Activated T-helper 1 cell treated with anti-CD3 and anti-CD28 coated beads, Interleukin-12 subunit alpha, Interleukin-12 subunit beta, Interleukin-2, Interleukin-4 antibody, amounts not matched to agents 30 ng/mL and 10 ng/mL and 1 ng/mL, durations not matched to agents 14 hours and 24 hours and 36 hours (primary cell): ENCODE data around the gene PNLDC1. TPM values are rescaled to one million over a fixed set of nuclear protein-coding genes. Genes with fewer than 3 reads are reported as not detected.
"Not testable (repeated sequence)": the region's sequence is repeated elsewhere in the genome, so short reads cannot be mapped to it uniquely, and the experiment has no call there.

Experiments
- DNase-seq: peaks from one replicate; pipeline ENCODE4 v3.0.0; 2021; ENCODE audit warnings: low spot score
- H3K27ac Mint-ChIP-seq: one replicate; pipeline ENCODE4 v1.8.0; 2021; ENCODE audit warnings: mild to moderate bottlenecking, mixed read lengths
- H3K27me3 Mint-ChIP-seq: one replicate; pipeline ENCODE4 v1.8.0; 2022; ENCODE audit warnings: mild to moderate bottlenecking, moderate library complexity, mixed read lengths; ENCODE audit not compliant: insufficient read depth
- H3K36me3 Mint-ChIP-seq: one replicate; pipeline ENCODE4 v1.8.0; 2021; ENCODE audit warnings: low read depth, mixed read lengths
- H3K4me1 Mint-ChIP-seq: one replicate; pipeline ENCODE4 v1.8.0; 2021; ENCODE audit warnings: low read depth, mixed read lengths
- H3K4me3 Mint-ChIP-seq: one replicate; pipeline ENCODE4 v1.8.0; 2021; ENCODE audit warnings: mild to moderate bottlenecking, moderate library complexity, mixed read lengths
- H3K9me3 Mint-ChIP-seq: one replicate; pipeline ENCODE4 v1.8.0; 2021; ENCODE audit warnings: mixed read lengths
- intact Hi-C: fragments of 100-400 bp; cut with micrococcal nuclease; formaldehyde crosslinking; loops from one replicate; pipeline ENCODE4 v1.15.1; 2024
- total RNA-seq: library from RNA; stranded (reverse); gene quantifications from 2 replicates; pipeline ENCODE4 v1.2.3, GENCODE V29; 2022

Gene PNLDC1
- total RNA-seq, 1 donor from 2014 or later: 0.78 TPM

DNA sequence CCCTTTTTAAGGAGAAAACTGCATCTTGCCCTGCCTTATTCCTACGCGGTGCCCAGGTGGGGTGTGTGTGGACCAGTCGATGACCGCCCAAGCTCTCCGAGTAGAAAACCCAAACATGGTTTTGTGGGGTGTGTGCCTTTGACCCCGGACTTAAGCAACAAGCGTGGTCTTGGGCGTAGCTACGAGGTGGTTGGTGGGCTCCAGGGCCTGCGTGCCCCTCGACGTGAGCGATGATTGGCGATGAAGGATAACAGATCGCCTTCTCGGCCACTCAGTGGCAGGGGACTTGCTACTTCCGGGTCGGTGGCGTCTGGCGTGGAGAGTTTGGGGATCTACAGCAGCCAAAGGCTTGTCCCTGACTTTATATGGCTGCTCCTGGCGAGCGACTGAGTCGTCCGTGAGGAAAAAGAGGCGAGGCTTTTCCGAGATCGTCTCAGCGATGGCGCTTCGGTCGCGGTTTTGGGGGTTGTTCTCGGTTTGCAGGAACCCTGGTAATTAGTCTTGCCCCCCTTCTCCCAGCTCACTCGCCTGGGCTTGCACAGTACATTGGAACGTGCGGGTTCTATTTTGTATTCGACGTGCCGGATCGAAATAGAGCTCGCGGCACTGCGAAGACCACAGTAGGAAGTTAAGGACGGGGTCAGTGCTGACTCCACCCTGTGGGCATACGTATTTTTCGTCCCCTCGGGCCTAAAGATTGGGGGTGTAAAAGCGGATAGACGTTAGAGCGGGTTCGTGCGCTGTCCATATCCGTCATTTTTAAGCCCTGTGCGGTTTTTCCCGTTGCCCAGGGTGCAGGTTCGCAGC is 9.7 kb upstream of the PNLDC1 start, which contains the start of gene MRPL18:
Gene MRPL18 (plus strand): TSS at position 319 of the 807 bp plus-strand sequence. CDS start 121 bp downstream, at position 440.
- DNase-seq: peak; percentile 87
- Mint-ChIP-seq H3K27me3 (no peaks in the 10 kb centered on the region), H3K4me3 (peak within 1 kb of the TSS; percentile 96), H3K4me1 (peaks cover 61% of the 10 kb centered on the region), H3K27ac (peak within 1 kb of the TSS; percentile 98), H3K9me3 (no peaks in the 10 kb centered on the region), H3K36me3 (peaks cover 56% of the 10 kb centered on the region)
- intact Hi-C loops: loop anchor here (1.0 to 10.0 kb wide), 6 partner anchors 141 to 683 kb away; no protein-coding TSS in a partner anchor

DNA sequence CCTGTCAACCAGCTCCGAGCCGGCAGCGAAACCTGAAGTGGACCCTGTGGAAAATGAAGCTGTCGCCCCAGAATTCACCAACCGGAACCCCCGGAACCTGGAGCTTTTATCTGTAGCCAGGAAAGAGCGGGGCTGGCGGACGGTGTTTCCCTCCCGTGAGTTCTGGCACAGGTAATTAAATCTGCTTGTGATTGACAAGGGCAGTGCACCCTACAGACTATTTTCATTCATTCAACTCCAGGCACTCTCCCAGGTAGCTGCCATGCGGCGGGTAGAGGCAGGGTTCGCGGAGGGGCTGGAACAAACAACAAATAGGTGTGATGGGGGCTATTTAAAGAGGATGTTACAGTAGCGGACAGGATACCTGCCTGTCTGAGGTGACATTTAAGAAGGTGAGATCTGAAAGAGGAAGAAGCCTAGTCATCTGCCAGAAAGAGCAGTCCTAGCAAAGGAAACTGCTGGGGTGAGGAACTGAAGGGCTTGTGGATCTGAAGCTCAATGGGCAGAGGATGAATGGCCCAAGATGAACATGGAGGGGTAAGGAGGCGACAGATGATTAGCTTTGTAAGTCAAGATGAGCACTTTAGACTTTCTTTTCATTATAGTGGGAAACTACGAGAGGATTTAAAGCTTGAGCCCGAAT is 9.0 kb upstream of the PNLDC1 start:
- peaks cover 54% of the 10 kb centered on the region for H3K4me1 Mint-ChIP-seq
- H3K4me3 Mint-ChIP-seq: peak overlapping the region; percentile 96
- intact Hi-C loops: loop anchor here (1.0 to 10.0 kb wide), 6 partner anchors 140 to 684 kb away; no protein-coding TSS in a partner anchor
- H3K27ac Mint-ChIP-seq: peak overlapping the region; percentile 98
- no peaks in the 10 kb centered on the region for H3K27me3 Mint-ChIP-seq
- no peaks in the 10 kb centered on the region for H3K9me3 Mint-ChIP-seq
- no peak for DNase-seq
- peaks cover 51% of the 10 kb centered on the region for H3K36me3 Mint-ChIP-seq

DNA sequence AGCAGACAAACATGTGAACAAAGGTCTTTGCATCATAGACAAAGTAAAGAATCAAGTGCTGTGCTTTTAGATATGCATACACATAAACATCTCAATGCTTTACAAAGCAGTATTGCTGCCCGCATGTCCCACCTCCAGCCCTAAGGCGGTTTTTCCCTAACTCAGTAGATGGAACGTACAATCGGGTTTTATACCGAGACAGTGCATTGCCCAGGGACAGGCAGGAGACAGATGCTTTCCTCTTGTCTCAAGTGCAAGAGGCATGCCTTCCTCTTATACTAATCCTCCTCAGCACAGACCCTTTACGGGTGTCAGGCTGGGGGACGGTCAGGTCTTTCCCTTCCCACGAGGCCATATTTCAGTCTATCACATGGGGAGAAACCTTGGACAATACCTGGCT is 5.1 kb upstream of the PNLDC1 start:
- H3K36me3 Mint-ChIP-seq: peaks cover 56% of the 10 kb centered on the region
- H3K27me3 Mint-ChIP-seq, DNase-seq, H3K4me3 Mint-ChIP-seq, H3K27ac Mint-ChIP-seq, H3K9me3 Mint-ChIP-seq: not testable (repeated sequence)
- peaks cover 47% of the 10 kb centered on the region for H3K4me1 Mint-ChIP-seq
- intact Hi-C loops: loop anchor here (5.0 to 10.0 kb wide), 2 partner anchors 430 to 688 kb away; no protein-coding TSS in a partner anchor

DNA sequence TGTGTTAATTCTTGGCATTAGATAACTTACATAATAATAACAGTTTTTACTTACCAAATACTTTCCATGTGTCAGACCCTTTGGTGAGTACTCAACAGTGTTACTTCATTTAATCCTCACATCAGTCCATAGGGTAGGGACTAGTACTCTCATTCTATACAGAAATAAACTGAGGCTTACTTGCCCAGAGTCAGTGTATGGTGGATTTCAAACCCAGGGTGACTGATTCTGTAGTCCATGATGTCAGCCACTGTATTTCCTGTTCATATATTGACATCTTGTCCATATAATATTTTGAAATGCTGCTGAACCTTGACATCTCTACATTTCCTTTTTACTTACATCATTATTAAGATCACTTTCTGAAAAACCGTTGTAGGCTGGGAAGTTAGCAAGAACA is 2.5 kb upstream of the PNLDC1 start:
- Mint-ChIP-seq H3K36me3 (peaks cover 41% of the 10 kb centered on the region), H3K9me3 (no peaks in the 10 kb centered on the region), H3K4me3 (no peak overlapping the region), H3K27me3 (no peaks in the 10 kb centered on the region), H3K4me1 (peaks cover 29% of the 10 kb centered on the region), H3K27ac (no peak overlapping the region)
- DNase-seq: no peak
- intact Hi-C loops: loop anchor here (10.0 kb wide), 1 partner anchor 427 kb away; no protein-coding TSS in a partner anchor

DNA sequence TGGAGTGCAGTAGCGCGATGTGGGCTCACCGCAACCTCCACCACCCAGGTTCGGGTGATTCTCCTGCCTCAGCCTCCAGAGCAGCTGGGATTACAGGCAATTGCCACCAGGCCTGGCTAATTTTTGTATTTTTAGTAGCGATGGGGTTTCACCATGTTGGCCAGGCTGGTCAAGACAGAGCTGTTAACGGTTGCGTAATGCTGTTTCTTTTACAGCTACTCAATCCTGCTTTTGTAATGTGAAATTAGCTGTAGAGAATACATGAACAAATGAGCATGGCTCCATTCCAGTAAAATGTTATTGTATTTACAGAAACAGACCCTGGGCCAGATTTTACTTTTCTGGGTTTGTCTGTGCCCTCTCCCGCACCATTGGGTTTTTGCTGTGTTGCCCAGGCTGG is 1.9 kb downstream of the PNLDC1 start:
- Mint-ChIP-seq H3K9me3 (no peaks in the 10 kb centered on the region), H3K4me3 (no peak overlapping the region), H3K27ac (no peak overlapping the region), H3K27me3 (no peaks in the 10 kb centered on the region), H3K4me1 (peaks cover 15% of the 10 kb centered on the region), H3K36me3 (peaks cover 24% of the 10 kb centered on the region)
- no peak for DNase-seq
- intact Hi-C loops: no loop called here

DNA sequence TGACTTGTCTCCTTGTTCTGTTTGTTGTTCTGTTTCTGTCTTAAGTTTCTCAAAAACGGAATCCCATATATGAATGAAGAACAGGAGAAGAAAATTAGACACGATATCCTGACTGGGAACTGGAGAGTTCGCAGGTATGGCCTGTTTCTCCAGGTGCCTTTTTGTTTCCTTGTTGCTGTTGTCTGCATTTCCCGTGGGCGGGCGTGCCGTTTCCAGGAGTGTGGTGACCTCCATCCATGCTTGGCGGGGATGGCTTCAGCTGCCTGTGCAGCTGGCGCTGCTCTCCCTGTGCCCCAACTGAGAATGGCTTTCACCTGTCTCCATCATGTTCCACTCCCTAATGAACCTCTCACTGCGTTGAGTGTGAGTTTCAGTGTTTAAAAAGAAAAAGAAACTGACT is 4.4 kb downstream of the PNLDC1 start:
- Mint-ChIP-seq H3K36me3 (peaks cover 2% of the 10 kb centered on the region), H3K27ac (no peak overlapping the region), H3K4me3 (no peak overlapping the region), H3K4me1 (no peaks in the 10 kb centered on the region), H3K9me3 (no peaks in the 10 kb centered on the region), H3K27me3 (no peaks in the 10 kb centered on the region)
- no peak for DNase-seq
- intact Hi-C loops: no loop called here

DNA sequence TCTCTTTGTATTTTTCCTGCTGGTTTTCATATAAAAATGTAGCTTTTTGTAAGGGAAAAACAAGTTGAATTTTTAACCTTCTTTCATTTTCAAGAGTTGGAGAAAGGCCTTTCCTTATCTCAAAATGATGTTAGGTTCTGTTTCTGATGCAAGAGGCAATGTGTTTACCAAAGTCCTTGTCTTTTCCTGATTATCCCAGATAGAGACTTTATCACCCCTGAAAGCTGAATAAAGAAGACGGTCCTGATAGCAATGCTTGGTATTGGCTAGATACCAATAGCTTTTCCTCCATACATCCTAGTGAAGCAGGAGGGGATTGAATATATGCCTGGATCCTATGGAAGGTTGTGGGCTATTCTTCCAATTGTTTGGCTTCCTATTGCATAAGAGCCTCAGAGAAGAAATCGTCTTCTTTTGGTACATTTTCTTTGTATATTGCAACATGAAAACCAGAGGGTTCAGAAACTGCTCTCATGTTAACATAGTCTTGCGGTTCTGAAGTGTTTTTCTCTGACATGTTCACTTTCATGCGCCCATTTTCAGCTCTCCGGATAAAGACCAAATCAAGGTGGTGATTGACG is 5.5 kb downstream of the PNLDC1 start:
- DNase-seq: no peak
- H3K36me3 Mint-ChIP-seq: peaks cover 2% of the 10 kb centered on the region
- H3K9me3 Mint-ChIP-seq: no peaks in the 10 kb centered on the region
- intact Hi-C loops: no loop called here
- no peaks in the 10 kb centered on the region for H3K4me1 Mint-ChIP-seq
- no peaks in the 10 kb centered on the region for H3K27me3 Mint-ChIP-seq
- H3K27ac Mint-ChIP-seq: no peak overlapping the region
- H3K4me3 Mint-ChIP-seq: no peak overlapping the region

DNA sequence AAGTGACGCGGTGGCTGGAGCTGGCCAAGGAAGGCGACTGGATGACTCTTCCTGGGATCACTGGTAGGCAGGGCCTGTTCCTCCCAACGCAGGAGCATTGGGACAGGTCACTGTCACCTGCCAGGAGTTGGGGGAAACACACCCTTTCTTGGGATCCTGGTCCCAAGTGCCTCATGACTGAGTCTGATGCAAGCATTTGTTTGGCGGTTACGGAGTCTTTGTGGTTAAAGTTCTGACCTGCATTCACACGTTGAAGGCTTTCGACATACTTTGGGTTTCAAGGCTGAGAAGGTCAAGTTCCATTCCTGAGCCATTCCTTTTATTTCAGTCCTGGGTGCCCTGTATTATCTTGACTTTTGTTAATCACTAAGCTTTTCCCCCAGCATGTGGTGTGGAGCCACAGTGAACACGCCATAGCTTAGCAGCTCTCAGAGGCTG is 6.0 kb downstream of the PNLDC1 start:
- Mint-ChIP-seq H3K27ac (no peak overlapping the region), H3K27me3 (no peaks in the 10 kb centered on the region), H3K4me3 (no peak overlapping the region), H3K4me1 (no peaks in the 10 kb centered on the region), H3K9me3 (no peaks in the 10 kb centered on the region), H3K36me3 (peaks cover 2% of the 10 kb centered on the region)
- DNase-seq: no peak
- intact Hi-C loops: no loop called here

DNA sequence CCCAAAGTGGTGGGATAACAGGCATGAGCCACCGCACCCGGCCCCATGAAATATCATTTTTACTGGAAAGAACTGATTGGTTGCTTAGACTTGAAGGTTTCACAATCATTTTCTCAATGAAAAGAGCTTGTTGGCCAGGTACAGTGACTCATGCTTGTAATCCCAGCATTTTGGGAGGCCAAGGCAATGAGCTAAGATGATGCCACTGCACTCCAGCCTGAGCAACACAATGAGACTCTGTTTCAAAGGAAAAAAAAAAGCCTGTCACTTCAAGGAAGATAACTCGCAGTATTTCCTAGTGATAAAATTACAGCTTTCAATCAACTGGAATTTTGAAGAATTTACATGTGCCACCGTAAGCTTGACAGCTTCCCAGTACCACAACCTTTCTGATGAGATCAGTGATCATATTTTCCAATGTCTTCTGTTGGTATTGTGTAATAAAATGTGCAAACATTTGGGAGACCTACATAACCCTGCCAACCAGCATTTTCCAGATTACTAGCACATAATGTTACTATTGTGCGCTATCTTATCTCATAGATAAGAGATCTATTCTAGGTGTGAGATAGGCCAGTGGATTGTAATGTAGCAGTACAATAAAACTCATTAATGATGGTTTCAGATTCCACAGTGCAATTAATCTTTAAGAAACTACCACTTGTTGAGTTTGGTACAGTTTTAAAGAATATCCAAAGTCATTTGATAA is 7.2 kb downstream of the PNLDC1 start:
- intact Hi-C loops: no loop called here
- Mint-ChIP-seq H3K27me3 (no peaks in the 10 kb centered on the region), H3K9me3 (no peaks in the 10 kb centered on the region), H3K4me1 (no peaks in the 10 kb centered on the region), H3K27ac (no peak overlapping the region), H3K36me3 (peaks cover 2% of the 10 kb centered on the region), H3K4me3 (no peak overlapping the region)
- DNase-seq: no peak

DNA sequence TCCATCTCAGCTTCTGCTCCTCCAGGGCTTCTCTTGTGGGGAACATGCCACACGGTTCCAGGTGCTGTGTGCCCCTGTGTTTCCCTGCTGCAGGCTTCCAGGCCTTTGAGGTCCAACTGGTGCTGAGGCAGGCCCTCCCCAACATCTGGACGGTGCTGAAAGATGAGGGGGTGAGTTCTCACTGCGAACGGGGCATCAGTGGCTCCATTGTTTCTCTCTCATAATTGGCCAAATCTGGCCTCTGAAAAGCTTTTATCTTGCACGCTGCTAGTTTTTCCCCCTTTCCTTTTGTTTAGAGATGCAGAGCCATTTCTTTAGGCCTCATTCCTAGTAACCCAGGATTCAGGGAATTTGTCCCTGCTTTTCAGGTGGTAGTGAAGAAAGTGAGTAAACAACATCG is 8.6 kb downstream of the PNLDC1 start:
- Mint-ChIP-seq H3K36me3 (peaks cover 2% of the 10 kb centered on the region), H3K4me3 (no peak overlapping the region), H3K27me3 (no peaks in the 10 kb centered on the region), H3K27ac (no peak overlapping the region), H3K9me3 (no peaks in the 10 kb centered on the region), H3K4me1 (no peaks in the 10 kb centered on the region)
- intact Hi-C loops: no loop called here
- DNase-seq: no peak

DNA sequence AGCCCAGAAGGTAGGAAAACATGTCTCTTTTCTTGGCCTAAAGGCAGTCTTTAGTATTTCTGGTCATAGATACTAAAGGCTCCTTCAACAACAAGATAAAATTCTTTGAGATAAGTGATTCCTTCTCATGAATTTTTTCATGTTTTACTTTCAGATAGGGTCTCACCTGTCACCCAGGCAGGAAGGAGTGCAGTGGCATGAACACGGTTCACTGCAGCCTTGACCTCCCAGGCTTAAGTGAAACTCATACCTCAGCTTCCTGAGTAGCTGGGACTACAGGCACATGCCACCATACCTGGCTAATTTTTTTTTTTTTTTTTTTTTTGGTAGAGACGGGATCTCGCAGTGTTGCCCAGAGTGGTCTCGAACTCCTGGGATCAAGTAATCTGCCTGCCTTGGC is 9.1 kb downstream of the PNLDC1 start:
- H3K27ac Mint-ChIP-seq: no peak overlapping the region
- H3K4me3 Mint-ChIP-seq: no peak overlapping the region
- no peaks in the 10 kb centered on the region for H3K9me3 Mint-ChIP-seq
- no peak for DNase-seq
- peaks cover 2% of the 10 kb centered on the region for H3K36me3 Mint-ChIP-seq
- H3K4me1 Mint-ChIP-seq: no peaks in the 10 kb centered on the region
- H3K27me3 Mint-ChIP-seq: no peaks in the 10 kb centered on the region
- intact Hi-C loops: no loop called here

DNA sequence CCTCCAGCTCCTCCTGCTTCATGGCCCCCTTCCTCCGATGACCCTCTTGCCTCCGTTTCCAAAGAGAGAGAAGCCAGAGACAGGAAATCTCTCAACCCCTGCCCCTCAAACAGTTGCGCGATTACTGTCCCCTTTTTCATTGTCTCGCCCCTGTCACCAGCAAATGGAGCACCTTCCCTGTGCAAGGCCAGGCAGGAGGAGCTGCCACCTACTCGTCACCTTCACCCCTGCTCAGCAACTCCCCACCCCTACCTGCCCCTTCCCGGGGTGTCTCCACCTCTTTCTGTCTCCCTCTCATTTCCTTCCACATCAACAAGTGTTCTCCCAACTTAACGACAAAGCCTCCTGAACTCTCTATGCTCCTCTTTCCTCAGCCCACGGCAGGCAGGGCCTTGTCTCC is 13.7 kb downstream of the PNLDC1 start:
- intact Hi-C loops: no loop called here
- no peaks in the 10 kb centered on the region for H3K27me3 Mint-ChIP-seq
- H3K9me3 Mint-ChIP-seq: no peaks in the 10 kb centered on the region

More for the DNA sequence above, 13.7 kb downstream of the PNLDC1 start:
- H3K36me3 Mint-ChIP-seq: peaks cover 2% of the 10 kb centered on the region
- DNase-seq: no peak
- H3K4me1 Mint-ChIP-seq: no peaks in the 10 kb centered on the region
- H3K27ac Mint-ChIP-seq: no peak overlapping the region
- H3K4me3 Mint-ChIP-seq: no peak overlapping the region
